Lower leg skin (tissue), 3 donors: ENCODE measurements around the gene TAC3.

Experiments
- POLR2A ChIP-seq, 2 donors: fragments of 450-650 bp; IDR thresholded peaks; one replicate each; pipeline ENCODE4 v1.6.1; 2016 to 2017; ENCODE audit warnings: antibody characterized with exemption in 2 of 2, mild to moderate bottlenecking in 1 of 2, moderate library complexity in 1 of 2
- TF ChIP-seq, protein P1 (sequence below), 3 donors: fragments of 450-650 bp; IDR thresholded peaks; one replicate each; pipeline ENCODE4 v1.5.1; 2016; ENCODE audit warnings: antibody characterized with exemption in 3 of 3, mild to moderate bottlenecking in 3 of 3, moderate library complexity in 2 of 3

- TF ChIP-seq, protein P1, sequence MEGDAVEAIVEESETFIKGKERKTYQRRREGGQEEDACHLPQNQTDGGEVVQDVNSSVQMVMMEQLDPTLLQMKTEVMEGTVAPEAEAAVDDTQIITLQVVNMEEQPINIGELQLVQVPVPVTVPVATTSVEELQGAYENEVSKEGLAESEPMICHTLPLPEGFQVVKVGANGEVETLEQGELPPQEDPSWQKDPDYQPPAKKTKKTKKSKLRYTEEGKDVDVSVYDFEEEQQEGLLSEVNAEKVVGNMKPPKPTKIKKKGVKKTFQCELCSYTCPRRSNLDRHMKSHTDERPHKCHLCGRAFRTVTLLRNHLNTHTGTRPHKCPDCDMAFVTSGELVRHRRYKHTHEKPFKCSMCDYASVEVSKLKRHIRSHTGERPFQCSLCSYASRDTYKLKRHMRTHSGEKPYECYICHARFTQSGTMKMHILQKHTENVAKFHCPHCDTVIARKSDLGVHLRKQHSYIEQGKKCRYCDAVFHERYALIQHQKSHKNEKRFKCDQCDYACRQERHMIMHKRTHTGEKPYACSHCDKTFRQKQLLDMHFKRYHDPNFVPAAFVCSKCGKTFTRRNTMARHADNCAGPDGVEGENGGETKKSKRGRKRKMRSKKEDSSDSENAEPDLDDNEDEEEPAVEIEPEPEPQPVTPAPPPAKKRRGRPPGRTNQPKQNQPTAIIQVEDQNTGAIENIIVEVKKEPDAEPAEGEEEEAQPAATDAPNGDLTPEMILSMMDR (IDR thresholded peaks at IDR 0.05), result peak in 1 of 3 donors; percentile 38
- TF ChIP-seq POLR2A (IDR thresholded peaks at IDR 0.05), result no peak
These were observed 14.9 kb downstream of the TAC3 start for GRCh38 chr12:57001448-57001906.
